ENCODE results near the gene FZD10. TPM values are rescaled to one million over a fixed set of nuclear protein-coding genes. Genes with fewer than 3 reads are reported as not detected.

FZD10 gene
- total RNA-seq, 1 experiment from 2014 or later = not detected

DNA sequence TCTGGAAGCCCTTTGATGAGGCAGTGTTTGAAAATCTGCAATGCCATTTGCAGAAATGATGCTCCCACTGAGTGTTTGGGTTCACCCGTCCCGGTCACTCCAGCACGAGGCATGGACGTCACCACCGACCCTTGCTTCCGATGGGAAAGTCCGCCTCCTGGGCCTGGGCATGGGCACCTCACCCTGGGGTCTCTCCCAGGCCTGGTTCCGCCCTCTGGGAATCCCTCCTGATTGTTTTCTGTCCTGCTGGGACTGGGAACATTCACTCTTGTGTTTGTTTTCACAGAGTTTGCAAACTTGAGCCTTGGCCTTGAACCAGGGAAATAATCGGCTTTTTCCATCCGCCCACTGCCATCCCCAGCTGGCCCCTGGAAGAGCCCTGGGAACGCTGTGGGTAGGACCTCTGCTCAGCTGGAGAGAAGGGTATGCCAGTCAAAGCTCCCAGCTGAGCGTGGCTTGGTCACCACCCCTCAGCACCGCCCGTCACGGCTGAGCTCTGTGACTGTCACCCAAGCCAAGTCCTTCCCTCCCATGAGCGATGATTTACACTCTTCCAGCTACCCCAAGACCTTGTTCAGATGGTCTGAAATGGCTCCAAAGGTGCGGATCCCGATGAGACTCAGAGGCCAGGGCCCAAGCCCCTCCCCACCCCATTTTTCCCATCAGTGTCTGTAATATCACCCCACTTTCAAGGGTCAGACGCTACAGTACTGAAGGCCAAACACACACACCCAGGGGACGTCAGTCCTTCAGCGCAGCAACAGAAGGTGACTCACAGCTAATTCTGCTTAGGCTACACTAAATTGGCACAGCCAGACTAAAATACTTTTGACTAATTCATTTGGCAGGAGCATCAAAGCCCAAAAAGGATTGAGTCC is 34.1 kb upstream of the FZD10 start:
- CTCF ChIA-PET = no interaction called here
- intact Hi-C loops (cut with micrococcal nuclease) = no loop called here

More for the DNA sequence above, 34.1 kb upstream of the FZD10 start:
- Histone ChIP-seq H3K4me1 (ENCODE audit: control insufficient read depth in 1 of 2, insufficient read depth in 2 of 2, low read length in 2 of 2) (no peaks in the 10 kb centered on the region), H3K79me2 (ENCODE audit: insufficient read depth, low read length) (no peaks in the 10 kb centered on the region), H3K27ac (ENCODE audit: low read depth, low read length) (no peak overlapping the region), H3K36me3 (ENCODE audit: control insufficient read depth in 1 of 2, insufficient read depth in 2 of 2, low read length in 2 of 2) (no peaks in the 10 kb centered on the region), H3K9ac (ENCODE audit: low read length) (no peak overlapping the region), H4K20me1 (ENCODE audit: insufficient read depth) (no peaks in the 10 kb centered on the region), H3K4me3 (replicated peaks in 1 of 2; ENCODE audit: low read depth in 1 of 2, low read length in 2 of 2) (no peak overlapping the region), H3K9me3 (ENCODE audit: control insufficient read depth in 1 of 2, insufficient read depth in 1 of 2, low read depth in 1 of 2, low read length in 2 of 2) (peaks cover 0 to 8% of the 10 kb centered on the region in 2 experiments; a peak in 2 of 4 replicates), H3K27me3 (ENCODE audit: insufficient read depth, low read length) (no peaks in the 10 kb centered on the region), H2AFZ (ENCODE audit: low read depth, low read length, poor library complexity, severe bottlenecking) (no peak overlapping the region), H3K9me2 (ENCODE audit: insufficient read depth) (no peaks in the 10 kb centered on the region), H3K4me2 (ENCODE audit: low read length) (no peak overlapping the region)
- ATAC-seq (no peak), DNase-seq (ENCODE audit: low read depth, low spot score) (no peak)
- TF ChIP-seq SRF (IDR thresholded peaks at IDR 0.05; ENCODE audit: low read depth) (no peak), POLR2A (IDR thresholded peaks at IDR 0.05; ENCODE audit: borderline replicate concordance, extremely low read depth, insufficient read depth, insufficient read length) (no peak), REST (IDR thresholded peaks at IDR 0.05; ENCODE audit: low read depth) (no peak), EZH2 (IDR thresholded peaks at IDR 0.05) (no peak), EGR1 (IDR thresholded peaks at IDR 0.05; ENCODE audit: low read depth) (no peak), YY1 (IDR thresholded peaks at IDR 0.05; ENCODE audit: extremely low read depth, insufficient replicate concordance, low read depth, low read length) (no peak), RAD21 (IDR thresholded peaks at IDR 0.05; ENCODE audit: low read depth) (no peak), ZBTB33 (IDR thresholded peaks at IDR 0.05; ENCODE audit: extremely low read depth, insufficient replicate concordance, low read length) (no peak), SP1 (IDR thresholded peaks at IDR 0.05; ENCODE audit: low read depth) (no peak), SIN3A (IDR thresholded peaks at IDR 0.05; ENCODE audit: low read depth) (no peak), MAX (IDR thresholded peaks at IDR 0.05) (no peak), POLR2AphosphoS5 (IDR thresholded peaks at IDR 0.05; ENCODE audit: low read depth, low read length) (no peak), ZFX (IDR thresholded peaks at IDR 0.05) (no peak)
- TF ChIP-seq, protein P1, sequence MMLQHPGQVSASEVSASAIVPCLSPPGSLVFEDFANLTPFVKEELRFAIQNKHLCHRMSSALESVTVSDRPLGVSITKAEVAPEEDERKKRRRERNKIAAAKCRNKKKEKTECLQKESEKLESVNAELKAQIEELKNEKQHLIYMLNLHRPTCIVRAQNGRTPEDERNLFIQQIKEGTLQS (IDR thresholded peaks at IDR 0.05) = no peak
- POLR2A ChIA-PET = no interaction called here
- RAD21 ChIA-PET (ENCODE audit: low non-redundant PET in 1 of 2, low total read pairs in 2 of 2, uncharacterized antibody in 2 of 2, unreplicated experiment in 2 of 2) = no interaction called here
- no TSS peak for BruUV-seq (replicated peaks)

All from HCT116 (cell line).